Osteocyte (in vitro differentiated cells): ENCODE data around the gene GALNT14. TPM values are rescaled to one million over a fixed set of nuclear protein-coding genes. Genes with fewer than 3 reads are reported as not detected.

Experiments used
- DNase-seq: peaks from one replicate; pipeline ENCODE4 v3.0.0; 2021; ENCODE audit warnings: mixed read lengths; ENCODE audit not compliant: unreplicated experiment; ENCODE audit errors: extremely low spot score
- H3K27ac Mint-ChIP-seq: one replicate; pipeline ENCODE4 v1.8.0; 2021; ENCODE audit warnings: mild to moderate bottlenecking, mixed read lengths; ENCODE audit not compliant: unreplicated experiment
- H3K27me3 Mint-ChIP-seq: one replicate; pipeline ENCODE4 v1.8.0; 2021; ENCODE audit warnings: mixed read lengths; ENCODE audit not compliant: unreplicated experiment
- H3K36me3 Mint-ChIP-seq: one replicate; pipeline ENCODE4 v1.8.0; 2021; ENCODE audit warnings: mixed read lengths; ENCODE audit not compliant: unreplicated experiment
- H3K4me1 Mint-ChIP-seq: one replicate; pipeline ENCODE4 v1.8.0; 2021; ENCODE audit warnings: mixed read lengths; ENCODE audit not compliant: unreplicated experiment
- H3K4me3 Mint-ChIP-seq: one replicate; pipeline ENCODE4 v1.8.0; 2021; ENCODE audit warnings: mild to moderate bottlenecking, moderate library complexity, mixed read lengths; ENCODE audit not compliant: unreplicated experiment
- H3K9me3 Mint-ChIP-seq: one replicate; pipeline ENCODE4 v1.8.0; 2021; ENCODE audit warnings: mixed read lengths; ENCODE audit not compliant: unreplicated experiment
- CTCF ChIP-seq: fragments of 200-600 bp; sonication (generic); IDR thresholded peaks from 2 replicates; pipeline ENCODE4 v1.5.0; 2021; ENCODE audit warnings: antibody characterized with exemption, mild to moderate bottlenecking, moderate library complexity
- total RNA-seq: library from RNA; stranded (reverse); gene quantifications from 2 replicates; pipeline ENCODE4 v1.2.1, GENCODE V29; 2021

Gene GALNT14
- total RNA-seq, 1 donor from 2014 or later = 4.1 TPM

DNA sequence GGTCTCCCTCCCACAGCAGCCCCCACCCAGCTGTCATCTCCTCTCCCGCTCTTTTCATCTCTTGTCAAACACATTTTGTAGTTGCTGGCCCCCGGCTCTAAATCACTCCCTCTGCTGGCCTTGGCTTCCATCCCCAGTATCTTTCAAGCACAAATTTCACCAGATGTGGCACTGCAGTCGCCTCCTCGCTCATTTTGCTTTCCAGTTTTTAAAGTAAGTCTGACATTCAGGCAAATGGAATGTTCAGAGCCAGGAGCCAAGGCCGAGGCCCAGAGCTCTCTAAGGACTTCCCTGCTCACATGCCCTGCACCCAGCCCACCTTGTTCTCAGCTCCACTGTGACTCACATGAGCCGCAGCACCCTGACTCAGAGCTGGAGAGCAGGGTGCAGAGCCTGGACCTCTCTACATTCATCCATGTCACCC, 158.4 kb downstream of the GALNT14 start:
- Mint-ChIP-seq H3K4me1 (no peaks in the 10 kb centered on the region), H3K9me3 (no peaks in the 10 kb centered on the region), H3K36me3 (no peaks in the 10 kb centered on the region), H3K27me3 (peaks cover 15% of the 10 kb centered on the region), H3K4me3 (no peak overlapping the region), H3K27ac (no peak overlapping the region)
- no peak for DNase-seq
- TF ChIP-seq CTCF = no peak

GRCh38 chr2:30978854-30979253, 159.4 kb downstream of the GALNT14 start:
- Mint-ChIP-seq H3K27me3 (peaks cover 20% of the 10 kb centered on the region), H3K27ac (no peak overlapping the region), H3K9me3 (no peaks in the 10 kb centered on the region), H3K36me3 (no peaks in the 10 kb centered on the region), H3K4me3 (no peak overlapping the region), H3K4me1 (no peaks in the 10 kb centered on the region)
- DNase-seq = no peak
- TF ChIP-seq CTCF = no peak

DNA sequence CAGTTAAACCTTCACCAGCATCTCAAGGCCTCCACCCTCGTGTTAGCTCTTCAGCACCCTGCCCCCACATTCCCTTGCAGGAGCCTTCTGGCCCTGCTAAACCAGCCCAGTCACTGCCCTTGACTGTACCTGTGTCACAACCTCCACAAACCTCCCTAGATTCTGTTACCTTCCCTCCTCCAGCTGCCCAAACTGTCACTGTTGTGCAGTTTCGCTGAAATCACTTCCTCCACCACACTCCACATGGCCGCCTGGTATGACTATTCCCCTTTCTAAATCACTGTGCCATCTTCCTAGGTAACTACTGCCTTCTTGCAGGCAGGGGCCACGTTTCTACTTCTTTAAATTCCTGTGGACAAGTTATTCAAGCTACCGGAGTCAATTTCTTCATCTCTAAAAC, 160.2 kb downstream of the GALNT14 start:
- H3K36me3 Mint-ChIP-seq = no peaks in the 10 kb centered on the region
- H3K27me3 Mint-ChIP-seq = peaks cover 18% of the 10 kb centered on the region
- no peaks in the 10 kb centered on the region for H3K4me1 Mint-ChIP-seq
- H3K9me3 Mint-ChIP-seq = no peaks in the 10 kb centered on the region
- no peak for TF ChIP-seq CTCF
- no peak overlapping the region for H3K27ac Mint-ChIP-seq
- DNase-seq = no peak
- H3K4me3 Mint-ChIP-seq = no peak overlapping the region

GRCh38 chr2:30975156-30975555, 163.1 kb downstream of the GALNT14 start:
- Mint-ChIP-seq H3K36me3 (no peaks in the 10 kb centered on the region), H3K27ac (no peak overlapping the region), H3K9me3 (no peaks in the 10 kb centered on the region), H3K4me1 (no peaks in the 10 kb centered on the region), H3K4me3 (no peak overlapping the region), H3K27me3 (peaks cover 18% of the 10 kb centered on the region)
- no peak for DNase-seq
- no peak for TF ChIP-seq CTCF

DNA sequence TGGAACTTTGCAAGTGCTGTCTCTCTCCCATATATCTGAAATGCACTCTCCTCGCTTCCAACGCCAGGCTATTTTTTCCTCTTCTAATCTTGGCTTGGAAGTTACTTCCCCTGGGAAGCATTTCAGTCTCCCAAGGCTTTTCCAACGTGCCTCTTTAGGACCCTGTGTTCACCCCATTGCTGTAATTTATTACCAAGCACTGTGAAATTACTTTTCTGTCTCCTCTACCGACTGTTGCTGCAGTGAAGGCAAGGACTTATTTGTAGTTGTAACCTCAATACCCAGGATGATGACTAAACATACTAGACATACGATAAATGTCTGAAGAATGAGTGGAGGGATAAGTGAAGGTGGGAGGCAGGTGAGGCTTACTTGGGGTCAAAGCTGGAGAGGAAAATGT, 163.7 kb downstream of the GALNT14 start:
- TF ChIP-seq CTCF = no peak
- H3K27me3 Mint-ChIP-seq = peaks cover 18% of the 10 kb centered on the region
- no peaks in the 10 kb centered on the region for H3K36me3 Mint-ChIP-seq
- no peak overlapping the region for H3K27ac Mint-ChIP-seq
- DNase-seq = no peak
- H3K9me3 Mint-ChIP-seq = no peaks in the 10 kb centered on the region
- H3K4me3 Mint-ChIP-seq = no peak overlapping the region
- no peaks in the 10 kb centered on the region for H3K4me1 Mint-ChIP-seq
